HEK293 (cell line): ENCODE measurements around the gene SLC6A1.

Experiments used
- GLI4 ChIP-seq: fragments of 450-650 bp; formaldehyde crosslinking; IDR thresholded peaks from 2 replicates; pipeline ENCODE4 v1.5.1; 2016; ENCODE audit warnings: missing biosample characterization, missing genetic modification characterization
- ZBTB26 ChIP-seq: fragments of 450-650 bp; formaldehyde crosslinking; optimal IDR thresholded peaks from 2 replicates; pipeline ENCODE3; 2016; ENCODE audit warnings: missing biosample characterization, mild to moderate bottlenecking, missing genetic modification characterization
- ZNF121 ChIP-seq: fragments of 450-650 bp; formaldehyde crosslinking; IDR thresholded peaks from 2 replicates; pipeline ENCODE4 v1.5.1; 2016; ENCODE audit warnings: missing biosample characterization, missing genetic modification characterization
- ZNF16 ChIP-seq: fragments of 450-650 bp; formaldehyde crosslinking; IDR thresholded peaks from 2 replicates; pipeline ENCODE4 v1.5.1; 2016; ENCODE audit warnings: low read depth, missing biosample characterization, missing genetic modification characterization
- ZNF211 ChIP-seq: fragments of 450-650 bp; formaldehyde crosslinking; IDR thresholded peaks from 2 replicates; pipeline ENCODE4 v1.5.1; 2016; ENCODE audit warnings: low read depth, missing biosample characterization, missing genetic modification characterization
- ZNF394 ChIP-seq: fragments of 450-650 bp; formaldehyde crosslinking; IDR thresholded peaks from 2 replicates; pipeline ENCODE4 v1.5.1; 2016; ENCODE audit warnings: missing biosample characterization, missing genetic modification characterization, mild to moderate bottlenecking, moderate library complexity, borderline replicate concordance
- ZNF580 ChIP-seq: fragments of 450-650 bp; formaldehyde crosslinking; IDR thresholded peaks from 2 replicates; pipeline ENCODE4 v1.5.1; 2016; ENCODE audit warnings: missing biosample characterization, missing genetic modification characterization
- ZNF677 ChIP-seq: fragments of 450-650 bp; IDR thresholded peaks from 2 replicates; pipeline ENCODE4 v1.5.0; 2018; ENCODE audit warnings: missing biosample characterization, mild to moderate bottlenecking, missing genetic modification characterization, moderate library complexity
- ZSCAN23 ChIP-seq: fragments of 450-650 bp; formaldehyde crosslinking; IDR thresholded peaks from 2 replicates; pipeline ENCODE4 v1.5.1; 2016; ENCODE audit warnings: missing biosample characterization, missing genetic modification characterization
- TF ChIP-seq, protein P1 (sequence below): fragments of 450-650 bp; formaldehyde crosslinking; IDR thresholded peaks from 2 replicates; pipeline ENCODE4 v1.5.1; 2016; ENCODE audit warnings: missing biosample characterization, missing genetic modification characterization
- TF ChIP-seq, protein P2 (sequence below): fragments of 450-650 bp; formaldehyde crosslinking; IDR thresholded peaks from 2 replicates; pipeline ENCODE4 v1.5.1; 2016; ENCODE audit warnings: missing biosample characterization, missing genetic modification characterization

DNA sequence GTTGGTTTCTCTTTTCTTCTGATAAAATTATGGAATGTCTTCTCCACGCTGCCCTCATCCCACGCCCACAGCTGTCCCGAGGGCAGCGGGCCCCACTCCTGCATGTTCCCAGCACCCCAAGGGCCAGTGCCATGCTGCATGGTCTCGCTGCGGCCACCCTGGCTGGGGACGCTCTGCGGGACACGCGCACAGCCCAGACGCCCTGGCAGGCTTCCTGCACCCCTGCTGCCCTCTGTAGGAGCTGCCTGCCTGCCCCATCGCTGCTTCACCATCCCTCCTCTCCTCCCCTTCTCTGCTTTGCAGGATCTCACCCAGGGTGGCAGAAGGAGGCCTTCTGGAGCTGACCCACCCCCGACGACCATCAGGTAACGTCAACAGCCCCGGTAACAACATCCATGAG is 22.8 kb downstream of the SLC6A1 start:
- TF ChIP-seq ZNF580 (tag by site-specific recombination) (no peak), GLI4 (tag by site-specific recombination) (no peak), ZNF677 (no peak), ZNF16 (no peak), ZNF211 (tag by site-specific recombination) (no peak), ZBTB26 (no peak), ZNF394 (no peak), ZSCAN23 (tag by site-specific recombination) (no peak), ZNF121 (tag by site-specific recombination) (no peak)
- TF ChIP-seq, protein P1, sequence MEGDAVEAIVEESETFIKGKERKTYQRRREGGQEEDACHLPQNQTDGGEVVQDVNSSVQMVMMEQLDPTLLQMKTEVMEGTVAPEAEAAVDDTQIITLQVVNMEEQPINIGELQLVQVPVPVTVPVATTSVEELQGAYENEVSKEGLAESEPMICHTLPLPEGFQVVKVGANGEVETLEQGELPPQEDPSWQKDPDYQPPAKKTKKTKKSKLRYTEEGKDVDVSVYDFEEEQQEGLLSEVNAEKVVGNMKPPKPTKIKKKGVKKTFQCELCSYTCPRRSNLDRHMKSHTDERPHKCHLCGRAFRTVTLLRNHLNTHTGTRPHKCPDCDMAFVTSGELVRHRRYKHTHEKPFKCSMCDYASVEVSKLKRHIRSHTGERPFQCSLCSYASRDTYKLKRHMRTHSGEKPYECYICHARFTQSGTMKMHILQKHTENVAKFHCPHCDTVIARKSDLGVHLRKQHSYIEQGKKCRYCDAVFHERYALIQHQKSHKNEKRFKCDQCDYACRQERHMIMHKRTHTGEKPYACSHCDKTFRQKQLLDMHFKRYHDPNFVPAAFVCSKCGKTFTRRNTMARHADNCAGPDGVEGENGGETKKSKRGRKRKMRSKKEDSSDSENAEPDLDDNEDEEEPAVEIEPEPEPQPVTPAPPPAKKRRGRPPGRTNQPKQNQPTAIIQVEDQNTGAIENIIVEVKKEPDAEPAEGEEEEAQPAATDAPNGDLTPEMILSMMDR, result no peak
- TF ChIP-seq, protein P2, sequence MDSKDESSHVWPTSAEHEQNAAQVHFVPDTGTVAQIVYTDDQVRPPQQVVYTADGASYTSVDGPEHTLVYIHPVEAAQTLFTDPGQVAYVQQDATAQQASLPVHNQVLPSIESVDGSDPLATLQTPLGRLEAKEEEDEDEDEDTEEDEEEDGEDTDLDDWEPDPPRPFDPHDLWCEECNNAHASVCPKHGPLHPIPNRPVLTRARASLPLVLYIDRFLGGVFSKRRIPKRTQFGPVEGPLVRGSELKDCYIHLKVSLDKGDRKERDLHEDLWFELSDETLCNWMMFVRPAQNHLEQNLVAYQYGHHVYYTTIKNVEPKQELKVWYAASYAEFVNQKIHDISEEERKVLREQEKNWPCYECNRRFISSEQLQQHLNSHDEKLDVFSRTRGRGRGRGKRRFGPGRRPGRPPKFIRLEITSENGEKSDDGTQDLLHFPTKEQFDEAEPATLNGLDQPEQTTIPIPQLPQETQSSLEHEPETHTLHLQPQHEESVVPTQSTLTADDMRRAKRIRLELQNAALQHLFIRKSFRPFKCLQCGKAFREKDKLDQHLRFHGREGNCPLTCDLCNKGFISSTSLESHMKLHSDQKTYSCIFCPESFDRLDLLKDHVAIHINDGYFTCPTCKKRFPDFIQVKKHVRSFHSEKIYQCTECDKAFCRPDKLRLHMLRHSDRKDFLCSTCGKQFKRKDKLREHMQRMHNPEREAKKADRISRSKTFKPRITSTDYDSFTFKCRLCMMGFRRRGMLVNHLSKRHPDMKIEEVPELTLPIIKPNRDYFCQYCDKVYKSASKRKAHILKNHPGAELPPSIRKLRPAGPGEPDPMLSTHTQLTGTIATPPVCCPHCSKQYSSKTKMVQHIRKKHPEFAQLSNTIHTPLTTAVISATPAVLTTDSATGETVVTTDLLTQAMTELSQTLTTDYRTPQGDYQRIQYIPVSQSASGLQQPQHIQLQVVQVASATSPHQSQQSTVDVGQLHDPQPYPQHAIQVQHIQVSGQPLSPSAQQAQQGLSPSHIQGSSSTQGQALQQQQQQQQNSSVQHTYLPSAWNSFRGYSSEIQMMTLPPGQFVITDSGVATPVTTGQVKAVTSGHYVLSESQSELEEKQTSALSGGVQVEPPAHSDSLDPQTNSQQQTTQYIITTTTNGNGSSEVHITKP (tag by site-specific recombination), result no peak
